ENCODE measurements around the gene CNTNAP5.
A peak's percentile ranks its signal among the peaks of the same experiment; 100 is the strongest.

- TF ChIP-seq, protein P1, sequence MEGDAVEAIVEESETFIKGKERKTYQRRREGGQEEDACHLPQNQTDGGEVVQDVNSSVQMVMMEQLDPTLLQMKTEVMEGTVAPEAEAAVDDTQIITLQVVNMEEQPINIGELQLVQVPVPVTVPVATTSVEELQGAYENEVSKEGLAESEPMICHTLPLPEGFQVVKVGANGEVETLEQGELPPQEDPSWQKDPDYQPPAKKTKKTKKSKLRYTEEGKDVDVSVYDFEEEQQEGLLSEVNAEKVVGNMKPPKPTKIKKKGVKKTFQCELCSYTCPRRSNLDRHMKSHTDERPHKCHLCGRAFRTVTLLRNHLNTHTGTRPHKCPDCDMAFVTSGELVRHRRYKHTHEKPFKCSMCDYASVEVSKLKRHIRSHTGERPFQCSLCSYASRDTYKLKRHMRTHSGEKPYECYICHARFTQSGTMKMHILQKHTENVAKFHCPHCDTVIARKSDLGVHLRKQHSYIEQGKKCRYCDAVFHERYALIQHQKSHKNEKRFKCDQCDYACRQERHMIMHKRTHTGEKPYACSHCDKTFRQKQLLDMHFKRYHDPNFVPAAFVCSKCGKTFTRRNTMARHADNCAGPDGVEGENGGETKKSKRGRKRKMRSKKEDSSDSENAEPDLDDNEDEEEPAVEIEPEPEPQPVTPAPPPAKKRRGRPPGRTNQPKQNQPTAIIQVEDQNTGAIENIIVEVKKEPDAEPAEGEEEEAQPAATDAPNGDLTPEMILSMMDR (conservative IDR thresholded peaks at IDR 0.05; ENCODE audit: low read depth, low read length) = peak; percentile 64
- no peak for TF ChIP-seq EZH2 (IDR thresholded peaks at IDR 0.05; ENCODE audit: borderline replicate concordance, low read depth, low read length, poor library complexity, severe bottlenecking)
These were observed 31.3 kb upstream of the CNTNAP5 start for GRCh38 chr2:123993728-123994323.
